ENCODE data around the gene CASTOR1.

Gene CASTOR1

DNA sequence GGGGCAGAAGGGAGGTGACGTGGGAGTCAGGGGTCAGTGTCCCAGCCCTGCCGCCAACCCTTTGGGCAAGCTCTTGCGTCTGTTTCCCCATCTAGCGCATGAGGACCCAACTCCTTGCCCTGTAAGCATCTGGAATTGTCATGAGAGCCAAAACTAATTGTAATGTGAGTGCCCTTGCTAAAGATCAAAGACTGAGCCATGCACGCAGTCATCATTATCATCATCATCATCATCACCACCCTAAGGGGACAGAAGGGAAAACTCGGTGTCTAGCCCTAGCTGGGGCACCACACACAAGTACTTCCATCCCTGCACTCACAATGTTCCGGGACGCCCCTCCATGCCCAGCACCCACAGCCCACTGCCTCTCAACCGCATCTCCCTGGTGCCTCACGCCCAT lies 45.2 kb downstream of the CASTOR1 start:
- H3K4me3 ChIP-seq (ENCODE audit: low read depth, low read length) = peak overlapping the region; percentile 73
- in situ Hi-C loops (cut with HindIII; ENCODE audit: low sequenced_read_pairs) = no loop called here
- TF ChIP-seq CTCF (IDR thresholded peaks at IDR 0.05; ENCODE audit: low read depth, low read length, missing control alignments) = no peak
- no peak for DNase-seq (ENCODE audit: low read depth)

DNA sequence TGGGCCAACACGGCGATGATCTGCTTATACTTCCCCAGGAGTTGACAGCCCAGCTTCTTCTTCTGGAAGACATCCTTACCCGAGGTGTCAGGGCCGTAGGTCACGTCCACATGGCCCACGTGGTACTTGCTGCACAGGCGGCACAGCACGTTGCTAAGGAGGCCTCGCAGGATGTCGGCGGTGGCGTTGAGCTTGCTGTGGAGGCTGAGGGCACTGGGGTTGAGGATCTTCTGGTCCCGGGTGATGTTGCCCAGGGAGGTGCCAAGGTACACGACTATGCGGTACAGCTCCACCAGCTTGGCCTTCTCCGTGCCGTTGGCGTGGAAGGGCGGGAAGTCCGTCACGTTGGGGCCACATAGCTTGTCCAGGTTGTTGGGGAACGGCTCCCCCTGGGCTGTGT lies 45.6 kb downstream of the CASTOR1 start:
- in situ Hi-C loops (cut with HindIII; ENCODE audit: low sequenced_read_pairs) = no loop called here
- TF ChIP-seq CTCF (IDR thresholded peaks at IDR 0.05; ENCODE audit: low read depth, low read length, missing control alignments) = no peak
- no peak for DNase-seq (ENCODE audit: low read depth)
- no peak overlapping the region for H3K4me3 ChIP-seq (ENCODE audit: low read depth, low read length)

DNA sequence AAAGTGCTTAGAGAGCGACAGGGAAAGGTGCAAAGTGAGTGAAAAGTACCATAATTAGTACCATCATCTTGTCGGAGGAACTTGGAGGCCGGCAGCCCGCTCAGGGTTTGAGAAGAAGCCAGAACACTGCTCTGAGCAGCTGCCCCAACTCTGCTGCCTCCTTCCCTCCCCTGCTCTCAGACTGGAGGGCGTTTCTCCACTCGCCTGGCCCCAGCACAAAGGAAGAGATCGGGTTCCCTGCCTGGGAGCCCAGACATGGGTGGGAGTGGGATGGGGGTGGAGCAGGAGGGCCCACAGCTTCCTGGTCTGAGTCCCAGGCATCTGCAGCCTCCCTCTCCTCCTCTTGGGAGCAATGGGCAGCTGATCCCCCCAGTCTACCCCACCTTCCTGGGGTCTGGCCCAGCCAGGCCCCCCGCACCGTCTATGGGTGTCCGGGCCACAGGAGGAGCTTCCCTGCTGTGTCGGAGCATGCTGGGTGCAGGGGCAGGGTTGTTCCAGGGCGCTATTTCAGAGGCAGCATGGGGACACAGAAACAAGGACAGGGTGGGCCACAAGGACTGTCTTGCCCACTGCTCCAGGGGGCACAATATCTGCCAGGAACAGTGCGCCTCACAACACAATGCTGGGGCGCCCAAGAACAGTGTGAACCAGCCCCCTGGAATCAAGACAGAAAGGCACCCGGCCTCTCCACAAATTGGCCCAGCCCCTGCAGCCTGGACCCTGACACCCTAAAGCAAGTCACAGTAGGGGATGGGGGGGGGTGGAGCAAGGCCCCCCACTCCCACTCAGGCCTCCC lies 47.5 kb downstream of the CASTOR1 start:
- in situ Hi-C loops (cut with HindIII; ENCODE audit: low sequenced_read_pairs) = no loop called here
- DNase-seq (ENCODE audit: low read depth) = no peak
- no peak overlapping the region for H3K4me3 ChIP-seq (ENCODE audit: low read depth, low read length)

DNA sequence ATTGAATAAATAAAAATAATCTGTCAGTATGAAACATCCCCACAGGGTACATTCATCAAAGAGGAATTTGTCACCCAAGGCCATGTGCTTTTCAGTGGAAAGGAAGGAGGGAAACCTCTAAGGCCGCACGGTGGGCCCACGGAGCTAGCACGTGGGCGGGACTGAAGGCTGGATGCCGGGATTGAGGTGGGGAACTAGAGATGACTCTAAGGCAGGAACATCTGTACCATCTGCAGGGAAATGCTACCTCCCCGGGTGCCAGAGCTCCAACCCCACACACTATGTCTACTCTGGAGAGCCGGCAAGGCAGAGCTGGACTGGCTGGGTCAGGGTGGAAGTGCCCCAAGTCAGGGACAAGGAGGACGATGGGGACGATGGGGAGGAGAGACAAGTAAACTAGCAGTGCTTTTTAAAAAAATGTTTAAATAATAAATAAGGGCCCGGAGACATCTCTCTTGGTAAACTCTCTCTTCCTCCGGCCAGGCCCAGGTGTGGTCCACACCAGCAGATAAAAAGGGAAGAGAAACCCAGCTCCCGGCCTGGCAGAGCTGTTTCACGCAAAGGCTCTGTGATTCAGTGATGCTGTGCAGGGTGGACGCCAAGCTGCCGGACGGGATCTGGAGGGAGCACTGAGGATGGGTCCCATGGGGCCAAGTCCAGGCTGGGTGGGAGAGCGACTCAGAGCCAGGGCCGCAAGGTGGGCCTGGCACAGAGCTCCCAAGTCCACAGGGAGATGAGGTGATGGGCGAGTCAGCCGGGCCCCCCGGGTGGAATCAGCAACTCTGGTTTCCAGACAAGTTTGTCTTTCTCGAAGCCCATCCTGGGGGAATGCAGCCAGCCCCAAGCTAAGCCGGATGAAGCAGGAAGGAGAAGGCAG lies 48.5 kb downstream of the CASTOR1 start:
- in situ Hi-C loops (cut with HindIII; ENCODE audit: low sequenced_read_pairs) = no loop called here
- TF ChIP-seq CTCF (IDR thresholded peaks at IDR 0.05; ENCODE audit: low read depth, low read length, missing control alignments) = no peak
- no peak for DNase-seq (ENCODE audit: low read depth)
- no peak overlapping the region for H3K4me3 ChIP-seq (ENCODE audit: low read depth, low read length)

More for the DNA sequence above, 47.5 kb downstream of the CASTOR1 start:
- TF ChIP-seq CTCF (IDR thresholded peaks at IDR 0.05; ENCODE audit: low read depth, low read length, missing control alignments) = no peak

DNA sequence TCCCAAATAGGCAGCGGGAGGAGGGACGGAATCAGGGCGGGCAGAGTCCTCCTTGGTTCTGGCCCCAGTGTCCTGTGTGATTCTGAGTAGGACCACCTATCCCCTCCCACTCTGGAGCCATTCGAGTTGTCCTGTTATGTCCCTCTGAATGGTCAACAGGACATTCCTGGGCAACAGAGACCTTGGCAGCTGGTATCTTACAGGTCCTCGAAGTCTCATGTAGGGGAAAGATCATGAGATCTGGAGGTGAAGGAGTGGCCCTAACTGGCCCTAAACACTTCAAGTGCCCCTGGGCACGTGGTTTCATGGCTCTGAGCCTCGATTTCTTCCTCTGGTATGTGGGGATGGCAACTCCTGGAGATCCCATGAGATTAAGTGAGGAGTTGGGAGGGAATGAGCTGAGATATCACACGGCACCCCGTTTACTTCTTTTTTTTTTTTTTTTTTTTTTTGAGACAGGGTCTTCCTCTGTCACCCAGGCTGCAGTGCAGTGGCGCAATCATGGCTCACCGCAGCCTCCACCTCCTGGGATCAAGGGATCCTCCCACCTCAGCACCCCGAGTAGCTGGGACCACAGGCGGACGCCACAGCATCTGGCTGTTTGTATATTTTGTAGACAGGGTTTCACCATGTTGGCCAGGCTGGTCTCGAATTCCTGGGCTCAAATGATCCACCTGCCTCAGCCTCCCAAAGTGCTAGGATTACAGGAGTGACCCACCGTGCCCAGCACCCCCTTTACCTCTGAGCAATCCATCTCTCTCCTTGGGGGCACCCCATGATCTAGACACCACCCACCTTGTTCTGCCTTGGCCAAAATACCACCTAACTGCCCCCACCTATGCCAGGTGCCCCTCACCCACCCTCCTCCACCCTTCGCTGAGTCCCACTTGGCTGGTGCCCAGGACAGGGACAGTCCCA lies 49.6 kb downstream of the CASTOR1 start:
- H3K4me3 ChIP-seq (ENCODE audit: low read depth, low read length) = no peak overlapping the region
- in situ Hi-C loops (cut with HindIII; ENCODE audit: low sequenced_read_pairs) = no loop called here
- no peak for DNase-seq (ENCODE audit: low read depth)
- TF ChIP-seq CTCF (IDR thresholded peaks at IDR 0.05; ENCODE audit: low read depth, low read length, missing control alignments) = no peak

Data from astrocyte of the cerebellum (primary cell).